HG03139 (cell line): Measurements from ENCODE around the gene PCDH9.

Experiments used
- ATAC-seq: cut with Tn5 transposase; IDR thresholded peaks from one replicate; pipeline ENCODE4 v1.9.1; 2021; ENCODE audit not compliant: unreplicated experiment

PCDH9 gene

DNA sequence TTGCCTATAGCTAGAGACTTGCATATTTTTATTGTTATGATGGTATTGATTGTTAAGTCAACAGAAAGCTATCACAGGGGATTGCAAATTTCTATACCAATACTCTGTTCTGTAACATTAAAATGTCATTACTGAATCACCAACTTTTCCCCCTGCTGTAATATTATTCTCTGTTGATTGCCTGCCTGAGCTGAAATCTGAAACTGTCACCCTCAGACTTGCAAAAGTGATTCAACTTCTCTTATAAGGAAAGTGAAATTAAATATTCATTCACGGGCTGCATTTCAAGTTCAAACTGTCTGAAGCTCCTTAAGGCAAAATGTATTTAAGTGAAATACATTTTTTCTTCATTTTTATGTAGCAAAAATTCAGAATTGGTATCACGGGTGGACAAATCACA, 723.2 kb downstream of the PCDH9 start:
- ATAC-seq: peak; percentile 69

DNA sequence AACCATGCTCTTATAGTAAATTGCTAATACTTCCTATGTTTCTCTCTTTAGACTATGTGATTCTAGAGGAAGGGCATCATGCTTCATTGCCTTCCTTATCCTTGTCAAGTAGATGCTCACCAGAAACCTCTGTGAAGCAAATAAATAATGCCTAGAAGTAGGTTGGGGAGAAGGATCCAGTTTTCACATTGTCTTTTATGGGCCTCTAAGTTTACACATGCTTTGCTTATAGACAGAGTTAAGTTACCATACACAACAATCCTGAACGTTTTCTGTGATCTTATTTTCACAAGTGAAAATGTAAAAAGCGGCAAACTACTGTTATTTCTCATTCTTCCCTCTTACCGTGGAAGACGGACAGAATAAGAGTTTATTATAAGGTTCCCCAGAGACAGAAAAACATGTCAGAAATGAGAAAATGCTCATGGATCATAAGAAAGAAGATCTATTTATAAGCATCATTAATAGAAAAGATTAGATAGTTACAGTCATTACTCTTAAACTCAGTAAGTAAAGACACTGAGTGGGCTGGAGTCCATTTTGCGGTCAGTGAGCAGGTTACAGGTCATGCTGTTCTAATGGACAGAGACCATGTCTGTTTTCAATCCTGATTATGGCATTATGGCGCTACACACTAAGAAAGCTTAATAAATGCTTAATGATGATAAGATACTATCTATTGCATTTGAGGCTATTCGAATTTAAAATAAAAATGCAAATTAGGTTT, 723.9 kb downstream of the PCDH9 start:
- ATAC-seq: no peak

DNA sequence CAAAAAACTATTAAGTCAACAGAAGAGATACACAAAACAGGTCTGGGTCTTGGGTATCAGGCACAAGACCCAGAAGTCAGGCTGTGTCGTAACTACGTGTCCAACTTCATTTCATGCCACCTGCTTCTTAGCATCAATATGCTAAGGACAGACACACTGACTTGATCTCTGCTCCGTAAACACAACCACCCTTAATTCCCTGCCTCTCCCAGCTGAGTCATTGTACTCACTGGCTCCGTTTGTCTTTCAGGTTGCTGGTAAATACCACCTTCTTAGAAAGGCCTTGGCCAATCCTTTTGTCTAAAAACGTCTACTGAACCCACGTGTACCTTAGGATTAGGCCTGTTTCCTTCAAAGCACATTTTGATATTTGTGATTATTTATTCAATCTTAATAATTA, 726.2 kb downstream of the PCDH9 start:
- ATAC-seq: no peak

DNA sequence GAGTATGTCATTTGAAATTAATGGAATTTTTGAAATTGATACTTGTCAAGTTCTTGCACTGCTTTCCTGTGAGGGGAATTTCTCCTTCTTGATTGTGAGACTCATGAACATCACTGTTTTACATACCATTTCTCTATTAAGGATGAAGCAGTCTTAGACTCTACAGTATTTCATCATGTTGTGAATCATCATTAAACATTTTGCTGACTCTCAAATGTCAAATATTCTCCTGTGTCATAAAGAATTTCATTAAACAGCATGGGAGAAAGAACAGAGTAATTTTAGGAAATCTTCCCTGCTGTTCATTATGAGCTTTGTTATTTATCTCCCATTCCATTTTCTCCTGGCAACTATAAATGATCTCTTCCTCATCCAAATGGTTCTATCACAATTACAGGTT, 729.0 kb downstream of the PCDH9 start:
- no peak for ATAC-seq

DNA sequence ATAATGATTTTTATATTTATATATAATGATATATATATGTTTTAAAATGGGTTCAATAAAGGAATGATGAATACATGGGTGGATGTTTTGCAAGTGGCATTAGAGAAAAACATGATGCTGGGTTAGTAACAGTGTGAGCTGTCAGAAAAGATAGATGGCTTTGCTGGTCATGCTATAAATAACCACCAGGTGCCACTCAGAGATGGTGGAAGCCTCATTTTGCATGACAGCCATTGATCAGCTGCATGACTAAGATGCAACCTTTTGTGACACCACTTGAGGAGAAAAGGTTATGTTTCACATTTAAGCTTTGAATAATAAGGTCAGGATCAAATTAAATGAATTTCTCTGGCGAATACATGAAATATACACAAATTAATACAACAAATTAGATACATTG, 737.7 kb downstream of the PCDH9 start:
- peak; percentile 77 for ATAC-seq

DNA sequence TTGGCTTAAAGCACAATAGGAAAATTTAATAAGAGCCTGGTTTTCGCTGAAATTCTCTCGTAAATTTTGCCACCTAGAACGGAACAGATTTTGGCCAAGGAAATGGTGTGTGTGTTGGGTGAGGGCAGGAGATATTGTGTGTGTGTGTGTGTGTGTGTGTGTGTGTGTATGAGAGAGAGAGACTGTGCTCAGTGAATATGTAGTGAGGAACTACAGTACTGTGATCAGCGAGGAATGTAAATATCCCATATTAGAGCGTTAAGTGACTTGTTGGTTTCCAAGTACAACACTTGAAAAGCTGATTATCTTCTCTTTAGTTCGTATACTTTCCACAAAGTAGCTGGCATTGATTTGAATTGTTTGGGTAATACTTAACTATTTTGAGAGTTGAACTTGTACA, 738.9 kb downstream of the PCDH9 start:
- no peak for ATAC-seq

DNA sequence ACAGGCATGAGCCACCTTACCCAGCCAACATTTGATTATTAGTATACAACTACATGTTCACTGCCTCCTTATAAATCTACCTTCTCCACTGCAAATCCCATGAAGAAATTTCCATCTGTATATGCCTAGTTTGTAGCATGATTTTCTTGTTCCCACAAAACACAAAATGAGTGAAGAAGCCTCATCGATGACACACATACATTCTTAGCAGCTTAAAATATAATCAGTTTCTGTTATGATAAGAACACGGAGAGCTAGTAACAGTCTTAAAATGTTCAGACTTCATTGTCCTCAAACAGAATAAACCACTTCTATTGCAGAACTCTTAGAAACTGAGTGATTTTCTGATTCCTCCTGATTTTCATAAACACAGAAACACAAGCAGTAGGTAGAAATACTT, 740.5 kb downstream of the PCDH9 start:
- ATAC-seq: no peak

DNA sequence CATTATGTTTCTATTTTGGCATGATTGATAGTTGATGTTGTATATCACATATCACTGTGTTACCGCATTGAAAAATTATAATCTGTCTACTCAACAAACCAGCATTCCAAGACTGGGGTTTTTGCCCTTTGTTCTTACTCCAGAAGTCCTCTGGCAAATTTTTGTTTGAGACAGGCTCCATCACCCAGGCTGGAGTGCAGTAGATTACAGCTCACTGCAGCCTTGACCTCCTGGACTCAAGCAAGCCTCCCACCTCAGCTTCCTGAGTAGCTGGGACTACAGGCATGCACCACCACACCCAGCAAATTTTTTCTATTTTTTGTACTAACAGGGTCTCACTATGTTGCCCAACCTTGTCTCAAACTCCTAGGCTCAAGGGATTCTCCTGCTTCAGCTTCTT, 741.0 kb downstream of the PCDH9 start:
- no peak for ATAC-seq

DNA sequence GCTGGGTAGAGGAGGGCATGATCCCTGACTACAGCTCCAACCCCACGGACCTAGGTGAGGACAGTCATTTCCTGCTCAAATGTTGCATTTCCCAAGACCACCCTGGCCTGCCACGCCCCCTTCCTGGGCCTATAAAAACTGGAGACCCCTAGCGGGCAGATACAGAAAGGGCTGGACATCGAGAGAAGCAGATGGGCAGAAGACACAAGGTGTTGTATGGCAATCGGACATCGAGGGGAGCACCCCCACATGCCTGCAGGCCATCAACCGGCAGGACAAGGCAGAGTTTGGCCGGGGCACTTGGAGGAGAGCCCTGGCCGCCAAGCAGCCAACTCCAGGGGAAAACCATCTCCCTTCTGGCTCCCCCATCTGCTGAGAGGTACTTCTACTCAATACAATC, 746.4 kb downstream of the PCDH9 start:
- ATAC-seq: no peak

DNA sequence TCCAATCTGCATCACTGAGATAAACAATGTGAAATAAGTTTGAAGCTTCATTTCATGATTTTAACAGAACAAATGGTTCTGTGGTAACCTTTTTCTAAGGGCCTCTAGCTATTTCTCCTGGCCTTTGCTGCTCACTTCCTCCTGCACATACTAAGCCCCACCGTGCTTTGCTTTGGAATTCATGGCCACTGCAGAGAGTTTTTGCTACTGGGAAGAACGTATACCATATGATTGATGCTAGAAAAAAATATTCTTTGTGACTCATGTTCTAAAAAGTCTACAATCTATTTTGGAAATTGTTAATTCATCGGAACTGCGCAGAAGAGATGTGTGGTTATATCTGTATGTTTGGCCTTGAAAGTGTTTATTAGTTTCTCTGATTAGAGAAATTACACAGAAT, 747.3 kb downstream of the PCDH9 start:
- ATAC-seq: no peak

DNA sequence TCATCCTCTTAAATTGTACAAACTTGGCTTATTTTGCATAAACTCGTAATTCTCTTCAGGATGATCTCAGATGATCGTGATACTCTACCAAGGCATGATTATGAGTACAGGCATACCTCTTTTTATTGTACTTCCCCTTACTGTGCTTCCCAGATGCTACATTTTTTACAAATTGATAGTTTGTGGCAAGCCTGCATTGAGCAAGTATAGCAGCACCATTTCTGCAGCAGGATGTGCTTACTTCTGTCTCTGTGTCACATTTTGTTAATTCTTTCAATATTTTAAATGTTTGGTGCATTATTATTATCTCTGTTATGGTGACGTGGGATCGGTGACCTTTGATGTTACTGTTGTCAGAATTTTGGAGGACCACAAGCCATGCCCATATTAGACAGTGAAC, 752.3 kb downstream of the PCDH9 start:
- no peak for ATAC-seq

DNA sequence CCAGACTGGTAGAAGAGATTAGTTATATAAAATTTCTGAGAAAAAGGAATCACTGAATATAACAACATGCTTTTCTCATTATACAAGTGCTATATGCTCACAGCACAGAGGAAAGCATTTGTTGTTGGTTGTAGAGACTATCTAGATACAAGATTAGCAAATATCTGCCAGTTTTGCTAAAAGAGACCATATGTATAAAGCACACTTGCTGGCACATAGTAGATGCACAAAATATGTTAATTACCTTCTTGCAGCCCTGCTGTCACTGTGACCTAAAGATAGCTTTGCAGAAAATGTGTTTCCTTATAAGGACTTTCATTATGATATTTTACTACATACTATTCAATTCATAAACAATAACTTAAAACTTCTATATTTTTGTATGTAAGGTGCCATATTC, 755.1 kb downstream of the PCDH9 start:
- no peak for ATAC-seq

DNA sequence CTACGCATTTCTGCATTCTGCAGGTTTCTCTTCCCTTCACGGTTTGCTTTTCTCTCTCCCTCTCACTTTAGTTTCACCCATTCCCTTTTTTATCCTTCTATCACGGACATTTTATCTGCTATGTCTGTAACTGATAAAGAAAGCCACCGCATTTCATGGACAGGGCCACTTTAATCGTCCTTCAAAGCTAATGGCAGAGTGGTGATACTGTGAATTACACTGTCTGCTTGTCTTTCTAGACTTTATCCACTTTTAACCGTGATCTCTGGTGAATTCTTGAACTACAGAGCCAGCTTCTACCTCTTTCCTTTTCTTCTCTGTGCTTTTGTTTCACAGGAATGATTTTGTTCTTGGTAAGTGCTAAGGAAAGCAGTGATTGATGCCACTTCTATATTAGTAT, 760.4 kb downstream of the PCDH9 start:
- ATAC-seq: no peak

DNA sequence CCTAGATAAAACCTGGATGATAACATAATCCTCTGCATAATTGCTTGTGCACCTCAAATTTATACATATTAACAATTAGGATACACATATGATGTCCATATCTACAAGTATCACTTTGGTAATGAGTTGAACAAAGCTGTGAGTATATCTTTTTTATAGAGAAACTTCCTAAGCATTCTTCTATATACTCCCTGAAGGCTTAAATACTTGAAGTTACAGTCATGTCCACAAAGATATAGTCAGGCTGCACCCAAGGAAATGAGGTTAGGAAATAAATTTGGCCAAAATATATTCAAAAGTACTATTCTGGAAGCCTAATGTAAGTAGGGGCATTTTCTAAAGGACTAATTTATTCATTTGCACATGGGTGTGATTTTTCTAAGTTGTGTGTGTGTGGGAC, 761.5 kb downstream of the PCDH9 start:
- ATAC-seq: no peak

DNA sequence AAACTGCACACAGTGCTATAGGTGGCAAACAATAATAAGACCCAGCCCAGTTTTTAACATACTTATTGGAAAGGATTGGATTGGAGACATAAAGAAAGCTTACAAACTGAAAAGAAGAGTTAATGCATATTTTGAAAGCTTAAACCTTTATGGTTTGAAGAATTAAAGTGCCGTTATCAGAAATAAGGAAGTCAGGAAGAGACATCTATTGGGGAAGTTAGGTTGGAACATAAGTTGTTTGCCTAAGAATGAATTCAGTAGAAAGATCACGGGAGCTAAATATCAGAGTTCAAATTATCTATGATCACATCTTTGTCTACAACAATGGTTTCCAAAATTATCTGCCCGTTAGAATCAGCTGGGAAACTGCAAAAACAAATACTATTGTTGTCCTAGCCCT, 767.9 kb downstream of the PCDH9 start:
- no peak for ATAC-seq

DNA sequence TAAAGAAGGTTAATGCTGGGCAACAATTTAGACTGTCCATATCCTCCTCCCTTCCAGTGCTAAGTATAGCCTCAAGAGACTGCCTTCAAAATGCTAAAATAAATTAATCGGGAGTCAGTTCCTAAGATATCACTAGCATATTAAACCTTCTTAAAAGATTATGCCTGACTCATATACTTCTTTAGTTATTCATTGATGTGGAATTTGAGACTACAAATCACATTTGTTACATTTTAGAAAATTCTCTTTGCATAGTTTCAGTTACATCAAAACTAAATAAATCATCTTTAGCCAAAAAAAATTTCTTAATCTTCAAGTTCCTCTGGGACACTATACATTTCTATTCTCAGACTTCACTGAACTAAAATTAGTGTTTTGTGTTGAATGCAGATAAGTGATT, 769.1 kb downstream of the PCDH9 start:
- ATAC-seq: no peak

DNA sequence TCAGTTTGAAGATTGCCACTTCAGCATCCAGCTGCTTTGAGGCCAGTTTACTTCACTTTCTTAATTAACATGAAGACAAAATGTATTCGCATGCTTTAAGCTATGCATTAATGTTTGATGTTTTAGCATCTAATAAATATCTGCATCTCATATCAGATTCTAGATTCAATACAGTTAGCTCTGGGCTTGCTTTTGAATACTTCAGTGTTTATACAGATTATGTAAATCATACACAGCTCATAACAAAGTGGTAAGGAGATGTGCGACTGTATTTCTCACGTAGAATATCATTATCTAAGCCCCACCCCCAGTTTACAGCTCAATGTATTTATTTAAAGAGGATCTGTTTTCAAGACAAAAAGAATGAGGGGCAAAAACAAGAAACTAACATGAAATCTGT, 770.5 kb downstream of the PCDH9 start:
- ATAC-seq: no peak

DNA sequence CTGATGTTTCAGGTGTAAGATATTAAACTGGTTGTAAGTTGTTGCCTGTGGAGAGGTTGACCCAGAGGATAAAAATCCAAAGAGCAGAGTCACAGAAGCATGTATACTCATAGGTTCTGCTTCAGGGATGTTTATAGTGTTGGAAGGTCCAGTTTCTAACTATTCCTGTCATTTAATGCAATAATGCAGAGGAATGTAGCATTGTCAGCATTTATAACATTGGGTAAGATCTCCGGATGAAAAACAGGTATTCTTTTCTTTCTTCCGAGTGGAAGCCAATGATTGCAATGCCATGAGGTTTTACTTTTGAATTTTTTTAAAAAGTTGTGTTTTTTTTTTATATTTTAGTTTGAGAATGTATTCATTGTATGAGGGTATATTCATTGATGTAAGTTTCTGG, 771.0 kb downstream of the PCDH9 start:
- ATAC-seq: no peak

DNA sequence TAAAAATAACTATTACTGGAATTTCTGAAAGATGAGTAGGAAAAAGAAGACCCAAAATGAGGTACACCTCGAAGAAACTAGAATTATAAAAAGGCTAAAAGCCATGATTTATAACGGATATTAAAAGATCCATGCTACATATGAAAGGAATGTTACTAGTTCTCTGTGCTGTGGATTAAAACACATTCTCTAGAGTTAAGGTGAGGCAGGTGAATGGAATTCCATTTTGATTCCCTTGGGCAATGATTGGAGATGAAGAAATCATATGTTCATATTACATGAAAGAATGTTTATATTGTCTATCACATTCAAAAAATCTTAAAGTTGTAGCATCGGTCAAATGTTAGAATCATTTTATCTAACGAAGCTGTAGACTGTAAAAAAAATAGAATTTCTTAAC, 783.7 kb downstream of the PCDH9 start:
- ATAC-seq: no peak

DNA sequence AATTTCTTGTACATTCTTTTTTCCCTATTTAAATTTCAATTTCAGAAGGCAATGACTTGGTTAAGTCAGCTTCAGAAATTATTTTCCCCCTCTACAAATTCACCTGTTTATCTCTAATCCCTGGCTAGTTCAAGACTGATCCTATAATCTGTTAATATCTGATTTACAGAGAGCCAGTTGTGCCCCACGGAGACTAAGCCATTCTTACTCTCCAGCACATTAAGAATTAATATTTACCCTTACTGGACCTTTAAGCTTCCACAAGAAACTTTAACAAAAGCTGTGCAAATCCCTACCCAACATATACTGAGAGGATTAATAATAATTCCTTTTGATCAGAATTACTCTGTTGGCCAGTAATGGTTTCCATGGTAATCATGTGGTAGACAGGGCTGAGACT, 786.2 kb downstream of the PCDH9 start:
- no peak for ATAC-seq

DNA sequence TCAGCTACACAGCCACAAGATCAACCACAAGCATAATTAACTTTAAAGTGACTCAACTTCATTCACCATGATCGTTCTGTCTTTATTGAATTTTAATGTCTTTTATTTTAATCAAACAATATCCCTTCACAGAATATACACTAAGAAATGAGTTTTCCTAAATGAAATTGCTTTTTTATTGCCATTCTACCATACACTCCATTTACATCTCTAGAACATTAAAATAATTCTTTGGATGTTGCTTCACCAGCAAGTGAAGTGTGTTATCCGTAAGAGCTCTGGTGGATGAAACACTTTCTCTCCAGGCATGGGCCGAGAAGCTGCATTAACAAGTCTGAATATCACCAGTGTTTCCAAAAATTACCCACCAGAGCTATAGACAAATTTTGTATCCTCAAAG, 789.2 kb downstream of the PCDH9 start:
- ATAC-seq: no peak

DNA sequence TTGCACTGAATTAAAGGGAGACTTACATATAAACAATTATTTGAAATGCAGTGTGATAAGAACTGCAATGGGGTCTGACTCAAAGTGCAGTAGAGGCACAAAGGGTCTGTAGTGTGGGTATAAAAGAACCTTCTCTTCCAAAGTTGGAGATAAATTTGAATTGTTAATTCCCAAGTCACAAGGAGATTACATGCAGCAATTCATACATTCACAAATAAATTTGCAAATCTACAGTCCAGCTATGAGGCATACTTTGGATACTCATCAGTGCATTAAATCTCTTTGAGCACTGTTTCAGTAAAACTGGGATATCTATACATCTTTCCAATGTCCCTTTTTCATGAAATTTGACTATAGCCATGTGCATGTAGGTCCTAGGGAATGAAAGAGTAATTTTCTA, 799.4 kb downstream of the PCDH9 start:
- ATAC-seq: no peak

DNA sequence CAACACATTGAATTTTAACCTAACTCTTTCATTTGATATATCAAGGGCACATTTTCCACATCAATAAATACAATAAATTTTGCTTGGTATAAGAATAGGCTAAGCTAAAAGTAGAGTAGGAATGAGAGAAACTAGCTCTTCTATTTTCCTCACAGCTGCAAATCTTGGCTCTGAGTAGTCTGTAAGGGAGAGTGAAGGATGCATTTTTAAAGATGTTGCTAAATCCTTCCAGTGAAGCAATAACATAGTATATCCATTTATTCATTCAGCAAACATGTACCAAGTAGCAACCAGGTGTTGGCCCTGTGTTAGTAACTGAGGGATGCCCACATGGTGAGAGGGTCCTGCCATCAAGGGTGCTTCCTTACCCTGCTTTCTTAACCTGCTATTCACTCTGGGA, 799.9 kb downstream of the PCDH9 start:
- ATAC-seq: no peak

DNA sequence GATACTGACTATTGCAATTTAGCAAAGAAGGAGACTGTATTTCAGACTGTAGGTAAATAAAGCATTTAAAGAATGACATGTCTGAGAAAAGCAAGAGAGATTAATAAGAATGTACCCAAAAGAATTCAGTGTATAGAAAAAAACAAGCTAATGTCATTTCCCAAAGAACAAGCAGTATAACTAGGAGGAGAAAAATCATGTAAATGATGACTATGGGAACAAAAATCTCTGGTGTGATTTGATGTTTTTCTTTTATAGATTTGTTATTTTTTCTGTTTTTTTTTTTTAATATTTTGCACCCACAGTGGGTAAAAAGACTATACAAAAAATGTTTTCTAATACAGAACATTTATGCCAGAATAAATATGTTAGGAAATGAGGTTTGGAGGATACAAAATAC, 801.0 kb downstream of the PCDH9 start:
- no peak for ATAC-seq
